MCF 10A (cell line): Measurements from ENCODE around the gene NKIRAS2. TPM values are rescaled to one million over a fixed set of nuclear protein-coding genes. Genes with fewer than 3 reads are reported as not detected.

Source experiments
- BruUV-seq: library from RNA; stranded (reverse); fragments of 400-500 nt; replicated peaks from 2 replicates; lab custom pipeline; 2021; lab: Mats Ljungman, UMichigan
- CTCF ChIA-PET: fragments of 300-600 bp; sonication (Branson Sonifier 250); formaldehyde crosslinking; extraction: SDS; loops from one replicate; lab custom pipeline; 2021; ENCODE audit warnings: antibody characterized with exemption, inconsistent platforms; lab: Yijun Ruan, JAX
- POLR2A ChIA-PET: fragments of 300-600, 350-650 bp; sonication (Branson Sonifier 250); formaldehyde crosslinking; extraction: SDS; loops from one replicate; lab custom pipeline; 2020; ENCODE audit warnings: antibody characterized with exemption, inconsistent platforms; lab: Yijun Ruan, JAX
- DNase-seq: peaks from one replicate; pipeline ENCODE4 v3.0.0-alpha.2; 2018; ENCODE audit not compliant: unreplicated experiment
- H3K27ac Mint-ChIP-seq: one replicate; pipeline ENCODE4 v1.8.0; 2022; ENCODE audit warnings: mild to moderate bottlenecking, low read depth, mixed read lengths; ENCODE audit not compliant: unreplicated experiment
- H3K27me3 Mint-ChIP-seq: one replicate; pipeline ENCODE4 v1.8.0; 2022; ENCODE audit warnings: mixed read lengths; ENCODE audit not compliant: insufficient read depth, unreplicated experiment
- H3K36me3 Mint-ChIP-seq: one replicate; pipeline ENCODE4 v1.8.0; 2022; ENCODE audit warnings: mild to moderate bottlenecking, moderate library complexity, mixed read lengths; ENCODE audit not compliant: insufficient read depth, unreplicated experiment
- H3K4me1 Mint-ChIP-seq: one replicate; pipeline ENCODE4 v1.8.0; 2022; ENCODE audit warnings: mixed read lengths; ENCODE audit not compliant: insufficient read depth, unreplicated experiment
- H3K4me3 Mint-ChIP-seq: one replicate; pipeline ENCODE4 v1.8.0; 2022; ENCODE audit warnings: mild to moderate bottlenecking, moderate library complexity, mixed read lengths; ENCODE audit not compliant: unreplicated experiment
- H3K9me3 Mint-ChIP-seq: one replicate; pipeline ENCODE4 v1.8.0; 2022; ENCODE audit warnings: mixed read lengths; ENCODE audit not compliant: unreplicated experiment
- intact Hi-C: fragments of 100-400 bp; cut with micrococcal nuclease; formaldehyde crosslinking; loops from 2 replicates; pipeline ENCODE4 v1.14.1; 2022
- total RNA-seq: library from RNA; stranded (reverse); gene quantifications from 2 replicates; pipeline ENCODE4 v1.2.3, GENCODE V29; 2022
- TF ChIP-seq, protein P1 (sequence below): fragments of 200-600 bp; IDR thresholded peaks from one replicate; pipeline ENCODE4 v1.8.0; 2022; ENCODE audit warnings: antibody characterized with exemption, mild to moderate bottlenecking; ENCODE audit not compliant: unreplicated experiment

Gene NKIRAS2
- total RNA-seq, 1 experiment from 2014 or later = 34.1 TPM

DNA sequence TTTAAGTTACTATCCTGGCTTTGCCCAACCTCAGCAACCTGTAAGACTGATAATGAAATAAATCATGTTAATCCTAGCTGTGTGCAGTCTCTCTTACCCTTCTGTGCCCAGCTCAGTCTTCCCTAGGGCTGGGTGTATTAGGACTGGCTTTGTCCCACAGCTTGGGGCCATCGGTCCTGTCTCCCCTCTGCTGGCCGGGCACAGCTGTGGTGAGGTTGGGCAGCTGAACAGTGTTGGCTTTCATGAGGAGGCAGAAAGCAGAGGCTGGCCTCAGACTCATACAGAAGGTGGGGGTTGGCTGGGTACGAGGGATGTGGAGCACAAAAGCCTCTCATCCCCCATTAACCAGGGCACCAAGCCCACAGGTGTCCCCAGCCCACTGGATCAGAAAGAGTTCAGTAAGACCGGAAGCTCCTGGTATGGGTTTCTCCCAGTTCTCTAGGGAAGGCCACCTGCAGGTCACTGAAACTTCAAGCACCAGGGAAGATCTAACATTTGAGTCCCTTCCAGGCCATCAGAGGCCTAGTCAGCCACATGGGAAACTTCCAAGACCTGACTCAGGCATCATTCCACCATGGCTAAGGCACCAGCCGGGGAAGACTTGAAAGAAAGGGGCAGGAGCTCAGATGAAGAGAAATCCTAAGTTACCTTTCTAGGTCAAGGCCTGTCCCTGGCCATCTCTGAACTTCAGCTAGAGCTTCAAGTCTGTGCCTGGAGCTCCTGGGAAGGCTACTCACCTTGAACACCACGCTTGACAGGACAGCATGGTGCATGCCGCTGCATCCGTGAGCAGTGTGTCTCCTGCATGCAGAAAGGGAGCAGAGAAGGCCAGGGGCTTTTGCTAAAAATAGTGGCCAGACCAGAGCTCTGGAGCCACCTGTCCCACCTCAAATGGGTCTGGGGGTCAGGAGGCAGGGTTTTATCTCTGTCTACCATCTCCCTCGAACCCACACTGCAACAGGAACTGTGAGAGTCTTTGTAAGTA is 44.5 kb upstream of the NKIRAS2 start:
- no TSS peak for BruUV-seq
- ChIA-PET CTCF (interaction anchor here (0.6 kb wide), 2 partner anchors 34 to 48 kb away, joined by 3 read pairs; no protein-coding TSS in a partner anchor), POLR2A (interaction anchor here (0.6 to 4.0 kb wide), 4 partner anchors 9 to 57 kb away, joined by 3 to 22 read pairs (median 6); partner anchors contain the start of genes ACLY and CNP)
- TF ChIP-seq, protein P1, sequence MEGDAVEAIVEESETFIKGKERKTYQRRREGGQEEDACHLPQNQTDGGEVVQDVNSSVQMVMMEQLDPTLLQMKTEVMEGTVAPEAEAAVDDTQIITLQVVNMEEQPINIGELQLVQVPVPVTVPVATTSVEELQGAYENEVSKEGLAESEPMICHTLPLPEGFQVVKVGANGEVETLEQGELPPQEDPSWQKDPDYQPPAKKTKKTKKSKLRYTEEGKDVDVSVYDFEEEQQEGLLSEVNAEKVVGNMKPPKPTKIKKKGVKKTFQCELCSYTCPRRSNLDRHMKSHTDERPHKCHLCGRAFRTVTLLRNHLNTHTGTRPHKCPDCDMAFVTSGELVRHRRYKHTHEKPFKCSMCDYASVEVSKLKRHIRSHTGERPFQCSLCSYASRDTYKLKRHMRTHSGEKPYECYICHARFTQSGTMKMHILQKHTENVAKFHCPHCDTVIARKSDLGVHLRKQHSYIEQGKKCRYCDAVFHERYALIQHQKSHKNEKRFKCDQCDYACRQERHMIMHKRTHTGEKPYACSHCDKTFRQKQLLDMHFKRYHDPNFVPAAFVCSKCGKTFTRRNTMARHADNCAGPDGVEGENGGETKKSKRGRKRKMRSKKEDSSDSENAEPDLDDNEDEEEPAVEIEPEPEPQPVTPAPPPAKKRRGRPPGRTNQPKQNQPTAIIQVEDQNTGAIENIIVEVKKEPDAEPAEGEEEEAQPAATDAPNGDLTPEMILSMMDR = no peak
- DNase-seq = no peak
- Mint-ChIP-seq H3K4me3 (no peak overlapping the region), H3K4me1 (no peaks in the 10 kb centered on the region), H3K9me3 (no peaks in the 10 kb centered on the region), H3K36me3 (peaks cover 94% of the 10 kb centered on the region), H3K27ac (no peak overlapping the region), H3K27me3 (no peaks in the 10 kb centered on the region)
- intact Hi-C loops = no loop called here

DNA sequence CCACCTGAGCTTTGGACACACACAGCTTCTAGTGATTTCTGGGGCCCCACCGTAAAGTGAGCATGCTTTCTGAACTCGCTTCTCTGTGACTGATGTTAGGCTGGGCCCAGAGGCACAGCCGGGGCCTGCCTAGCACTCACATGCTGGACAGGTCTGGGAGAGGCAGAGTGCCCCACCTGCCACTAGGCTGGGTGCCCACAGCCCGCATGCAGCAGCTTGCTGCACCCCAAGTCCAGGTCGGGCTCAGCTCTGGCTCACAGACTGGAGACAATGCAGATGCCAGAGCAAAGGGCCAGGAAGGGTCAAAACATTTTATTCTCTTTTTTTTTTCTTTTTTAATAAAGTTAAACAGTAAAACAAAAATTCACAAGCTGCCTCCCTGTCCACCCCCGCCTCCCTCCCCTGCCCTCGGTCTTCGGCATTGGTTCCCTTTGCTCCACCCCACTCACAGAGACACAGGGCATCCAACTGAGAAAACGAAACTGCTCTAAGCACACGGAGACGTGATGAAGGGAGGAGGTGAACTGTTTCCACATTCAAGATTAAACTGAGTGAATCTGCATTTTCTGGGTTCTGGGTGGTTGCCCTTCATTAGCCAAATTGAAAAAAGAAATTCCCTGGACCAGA is 43.6 kb upstream of the NKIRAS2 start:
- no peak for DNase-seq
- ChIA-PET CTCF (interaction anchor here (0.6 to 1.4 kb wide), 2 partner anchors 13 to 35 kb away, joined by 3 read pairs; no protein-coding TSS in a partner anchor), POLR2A (interaction anchor here (1.1 to 4.0 kb wide), 4 partner anchors 8 to 41 kb away, joined by 3 to 22 read pairs (median 7); partner anchors contain the start of genes CNP and DNAJC7)
- Mint-ChIP-seq H3K4me3 (no peak overlapping the region), H3K4me1 (no peaks in the 10 kb centered on the region), H3K9me3 (no peaks in the 10 kb centered on the region), H3K27me3 (no peaks in the 10 kb centered on the region), H3K27ac (no peak overlapping the region), H3K36me3 (peaks cover 97% of the 10 kb centered on the region)
- intact Hi-C loops = no loop called here
- TF ChIP-seq, protein P1 = no peak
- no TSS peak for BruUV-seq

DNA sequence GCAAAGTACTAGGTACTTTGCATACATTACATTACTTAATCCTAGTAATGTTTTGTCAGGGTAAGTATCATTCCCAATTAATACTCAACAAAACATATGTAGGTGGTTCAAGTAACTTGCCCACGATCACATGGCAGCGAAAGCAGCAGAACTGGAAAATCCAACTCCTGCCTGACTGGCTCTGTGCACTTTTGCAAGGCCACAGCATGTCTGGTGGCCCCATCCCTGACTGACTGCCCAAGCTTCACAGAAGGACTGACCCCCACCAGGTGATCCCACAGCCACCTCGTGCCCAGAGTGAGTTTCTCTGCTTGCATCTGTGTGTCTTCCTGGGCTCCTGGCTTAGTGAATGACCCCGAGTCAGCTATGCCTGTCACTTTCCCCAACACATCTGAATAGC is 41.9 kb upstream of the NKIRAS2 start:
- peaks cover 97% of the 10 kb centered on the region for H3K36me3 Mint-ChIP-seq
- ChIA-PET CTCF (interaction anchor here (0.7 to 2.9 kb wide), 3 partner anchors 15 to 22 kb away, joined by 3 to 11 read pairs (median 3); no protein-coding TSS in a partner anchor), POLR2A (interaction anchor here (0.6 to 4.0 kb wide), 2 partner anchors 11 to 22 kb away, joined by 3 to 22 read pairs; partner anchors contain the start of gene CNP)
- H3K27ac Mint-ChIP-seq = no peak overlapping the region
- H3K4me3 Mint-ChIP-seq = no peak overlapping the region
- no peaks in the 10 kb centered on the region for H3K9me3 Mint-ChIP-seq
- intact Hi-C loops = no loop called here
- BruUV-seq = no TSS peak
- TF ChIP-seq, protein P1 = no peak
- no peaks in the 10 kb centered on the region for H3K4me1 Mint-ChIP-seq
- no peaks in the 10 kb centered on the region for H3K27me3 Mint-ChIP-seq
- no peak for DNase-seq
